ENCODE data around the gene ALK.
"Not testable (repeated sequence)": the region's sequence is repeated elsewhere in the genome, so short reads cannot be mapped to it uniquely, and the experiment has no call there.

The ALK gene

GRCh38 chr2:29753671-29754444, 167.5 kb downstream of the ALK start:
- no peak for DNase-seq

- DNase-seq = no peak
These were observed 170.0 kb downstream of the ALK start for GRCh38 chr2:29751390-29751789.

GRCh38 chr2:29750463-29750862, 170.9 kb downstream of the ALK start:
- DNase-seq = not testable (repeated sequence)

DNA sequence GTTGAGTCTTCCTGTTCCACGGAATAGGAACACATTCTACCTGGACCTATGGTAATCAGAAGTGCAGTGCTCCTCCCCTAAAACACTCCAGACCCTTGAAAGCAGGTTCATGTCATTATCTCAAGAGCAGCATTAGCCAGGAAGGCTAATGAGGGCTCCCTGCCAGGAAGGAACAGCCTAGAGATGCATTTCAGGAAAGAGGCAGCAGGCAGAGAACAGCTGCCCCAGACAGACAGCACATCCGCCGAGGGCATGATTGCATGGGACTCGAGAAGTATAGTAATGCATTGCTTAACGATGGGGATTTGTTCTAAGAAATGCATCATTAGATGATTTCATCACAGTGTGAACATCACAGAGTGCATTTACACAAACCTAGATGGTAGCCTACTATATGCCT, 171.5 kb downstream of the ALK start:
- no peak for DNase-seq

- no peak for DNase-seq
These were observed 172.3 kb downstream of the ALK start for GRCh38 chr2:29749041-29749440.

DNA sequence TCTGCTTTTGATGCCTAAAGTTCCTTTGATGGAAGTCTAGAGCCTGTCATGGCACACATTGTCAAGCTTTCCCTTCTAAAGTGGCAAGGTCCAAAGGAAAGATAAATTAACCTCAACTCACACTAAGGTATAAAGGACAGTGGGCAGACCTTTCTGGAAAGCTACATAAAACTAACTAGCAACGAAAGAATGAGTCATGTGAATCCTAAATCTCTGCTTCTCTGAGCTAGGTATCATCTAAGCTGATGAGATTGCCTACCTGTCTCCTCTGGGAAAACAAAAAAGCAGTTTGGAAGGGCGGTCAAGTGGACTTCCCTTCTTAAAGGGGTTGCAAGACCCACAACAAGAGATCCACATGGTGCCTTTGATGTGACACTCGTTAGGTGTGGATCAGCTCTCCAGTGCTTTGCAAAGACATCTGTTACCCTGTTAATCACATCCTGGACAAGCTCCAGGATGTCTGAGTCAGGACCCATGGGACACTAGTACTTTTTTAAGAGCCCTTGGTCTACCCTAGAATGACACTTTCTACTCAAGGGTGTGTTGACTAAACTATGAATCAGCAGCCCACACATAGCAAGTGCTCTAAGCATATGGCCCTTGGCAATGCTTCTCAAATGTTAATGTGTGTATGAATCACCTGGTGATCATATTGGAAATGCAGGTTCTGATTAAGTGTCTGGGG, 173.5 kb downstream of the ALK start:
- DNase-seq = no peak

- no peak for DNase-seq
These were observed 176.4 kb downstream of the ALK start for GRCh38 chr2:29744976-29745375.

- DNase-seq = no peak
These were observed 177.9 kb downstream of the ALK start for GRCh38 chr2:29743516-29743915.

GRCh38 chr2:29742656-29743055, 178.7 kb downstream of the ALK start:
- no peak for DNase-seq

DNA sequence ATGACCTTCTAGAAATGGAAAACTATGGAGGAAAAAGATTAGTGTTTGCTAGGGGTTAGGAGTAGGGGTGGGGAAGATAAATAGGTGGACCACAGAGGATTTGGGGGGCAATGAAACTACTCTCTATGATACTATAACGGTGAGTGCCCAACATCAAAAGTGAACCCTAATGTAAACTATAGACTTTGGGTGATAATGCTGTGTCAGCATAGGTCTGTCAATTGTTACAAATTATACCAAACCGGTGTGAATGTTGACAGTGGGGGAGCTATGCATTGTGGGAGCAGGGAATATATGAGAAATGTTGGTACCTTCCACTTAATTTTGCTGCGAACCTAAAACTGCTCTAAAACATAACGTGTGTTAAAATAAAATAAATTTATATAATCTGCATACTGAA, 180.3 kb downstream of the ALK start:
- no peak for DNase-seq

GRCh38 chr2:29733965-29734364, 187.4 kb downstream of the ALK start:
- no peak for DNase-seq

DNA sequence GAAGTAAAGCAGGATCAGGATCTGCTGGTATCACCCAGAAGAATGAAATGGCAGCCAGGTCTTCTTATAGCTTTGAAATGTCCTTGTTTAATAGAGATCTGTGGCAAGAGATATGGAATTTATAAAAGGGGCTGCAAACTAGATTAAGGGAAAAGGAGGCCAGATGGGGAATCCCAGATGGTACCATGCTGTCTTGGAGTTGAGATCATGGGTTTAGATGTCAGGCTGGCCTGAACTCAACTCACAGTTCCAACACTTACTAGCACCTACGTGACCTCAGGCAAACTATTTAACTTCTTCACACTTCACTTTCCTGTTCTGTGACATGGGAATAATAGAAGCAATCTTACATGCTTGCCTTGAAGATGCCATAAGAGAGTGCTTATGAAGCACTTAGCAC, 188.2 kb downstream of the ALK start:
- no peak for DNase-seq

DNA sequence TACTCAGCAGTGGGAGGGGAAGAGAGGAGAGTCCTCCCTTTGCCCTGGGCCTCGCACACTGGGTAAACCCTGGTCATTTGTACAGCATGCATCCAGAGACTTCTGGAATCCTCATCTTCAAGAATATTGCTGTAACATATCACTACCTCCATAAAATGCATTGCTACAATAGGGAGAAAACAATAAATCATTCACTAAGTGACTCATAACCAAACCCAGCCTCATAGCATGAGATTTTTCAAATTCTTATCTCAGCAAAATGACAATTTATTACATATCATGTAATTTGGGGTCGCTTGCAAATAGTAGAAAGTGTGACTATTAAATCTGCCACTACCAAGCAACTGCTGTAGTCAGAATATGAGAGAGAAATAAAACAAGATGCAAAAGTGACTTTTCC, 189.4 kb downstream of the ALK start:
- DNase-seq = no peak

- no peak for DNase-seq
These were observed 191.5 kb downstream of the ALK start for GRCh38 chr2:29729932-29730331.

DNA sequence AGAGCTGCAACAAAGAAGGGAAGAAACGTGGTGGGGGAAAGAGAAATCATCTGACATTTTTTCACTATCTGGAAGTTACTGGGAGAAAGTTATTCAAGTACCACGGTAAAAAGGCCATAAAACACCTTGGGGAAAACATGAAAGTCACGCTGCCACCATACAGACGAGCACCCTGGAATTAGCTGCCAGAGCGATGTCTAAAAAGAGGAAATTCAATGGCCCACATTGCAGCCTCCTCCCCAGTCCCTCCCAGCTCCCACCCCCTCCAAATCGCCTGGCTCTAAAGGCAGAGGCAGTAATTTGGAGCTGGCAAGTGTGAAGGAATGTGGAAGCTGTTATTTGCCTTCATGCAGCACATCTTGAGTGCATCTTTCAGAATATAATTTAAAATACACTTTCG, 192.0 kb downstream of the ALK start:
- DNase-seq = no peak

GRCh38 chr2:29726976-29727375, 194.4 kb downstream of the ALK start:
- DNase-seq = no peak

GRCh38 chr2:29725610-29726009, 195.8 kb downstream of the ALK start:
- no peak for DNase-seq

DNA sequence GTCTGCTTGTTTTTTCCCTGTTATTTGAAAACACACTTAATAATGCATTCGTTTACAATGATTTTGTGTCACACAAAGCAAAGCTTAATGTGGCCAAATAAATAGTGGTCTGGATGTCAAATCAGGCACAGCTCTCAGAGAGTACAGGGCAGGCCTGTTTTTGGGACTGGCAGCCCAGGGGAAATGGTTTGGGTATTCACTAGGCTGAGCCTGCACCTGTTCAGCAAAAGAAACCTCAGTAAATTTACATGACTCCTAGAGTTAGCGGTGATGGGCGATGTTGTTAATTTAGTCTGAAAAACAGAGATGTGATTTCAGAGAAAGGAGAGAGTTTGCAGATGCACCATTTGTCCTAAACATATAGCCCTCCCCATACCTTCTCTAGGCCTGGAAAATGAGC, 197.1 kb downstream of the ALK start:
- DNase-seq = no peak

- no peak for DNase-seq
These were observed 198.0 kb downstream of the ALK start for GRCh38 chr2:29723255-29724001.

- DNase-seq = no peak
These were observed 201.7 kb downstream of the ALK start for GRCh38 chr2:29719639-29720038.

- DNase-seq = no peak
These were observed 203.2 kb downstream of the ALK start for GRCh38 chr2:29718076-29718686.

DNA sequence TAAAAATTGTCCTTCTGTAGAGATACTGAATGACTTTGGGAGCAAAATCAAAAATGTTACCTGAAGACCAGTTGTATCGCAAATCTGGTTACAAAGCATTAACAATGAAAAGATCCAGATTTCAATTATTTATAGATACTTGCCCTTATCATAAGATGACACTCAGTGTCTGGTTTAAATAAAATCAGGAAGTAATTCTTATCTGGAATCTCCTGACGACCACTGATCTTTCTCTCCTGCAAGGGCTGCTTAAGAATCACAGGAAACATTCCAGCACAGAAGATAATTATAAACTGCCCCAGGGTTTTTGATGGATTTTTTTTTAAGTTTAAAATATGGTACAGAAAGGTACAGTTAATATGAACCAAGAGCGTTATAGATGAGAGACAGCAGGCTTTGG, 205.7 kb downstream of the ALK start:
- no peak for DNase-seq

DNA sequence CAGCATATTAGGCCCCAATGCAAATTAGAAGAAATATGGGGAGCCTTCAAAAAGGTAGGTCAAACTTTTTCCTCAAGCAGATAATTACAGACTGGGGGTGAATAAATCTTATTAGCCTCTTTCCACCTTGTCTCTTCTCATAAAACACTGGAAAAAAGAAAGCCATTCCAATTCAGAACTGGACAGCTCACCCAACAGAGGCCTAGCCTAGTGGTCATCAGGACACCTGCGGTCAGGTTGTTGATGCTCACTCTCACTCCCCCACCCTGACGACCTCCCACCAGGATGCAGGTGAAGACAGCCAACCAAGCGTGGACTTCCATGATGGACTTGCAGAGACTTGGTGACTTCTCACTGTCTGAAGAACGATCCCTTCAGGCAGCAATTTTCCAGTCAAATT, 207.1 kb downstream of the ALK start:
- DNase-seq = no peak

Data from NCI-H1436 treated with DMSO at 0.1 percent for 48 hours (cell line).